ENCODE results near the gene CSN1S1.

CSN1S1 gene

GRCh38 chr4:69994782-69995181 lies 63.9 kb downstream of the CSN1S1 start:
- no peak for DNase-seq

DNA sequence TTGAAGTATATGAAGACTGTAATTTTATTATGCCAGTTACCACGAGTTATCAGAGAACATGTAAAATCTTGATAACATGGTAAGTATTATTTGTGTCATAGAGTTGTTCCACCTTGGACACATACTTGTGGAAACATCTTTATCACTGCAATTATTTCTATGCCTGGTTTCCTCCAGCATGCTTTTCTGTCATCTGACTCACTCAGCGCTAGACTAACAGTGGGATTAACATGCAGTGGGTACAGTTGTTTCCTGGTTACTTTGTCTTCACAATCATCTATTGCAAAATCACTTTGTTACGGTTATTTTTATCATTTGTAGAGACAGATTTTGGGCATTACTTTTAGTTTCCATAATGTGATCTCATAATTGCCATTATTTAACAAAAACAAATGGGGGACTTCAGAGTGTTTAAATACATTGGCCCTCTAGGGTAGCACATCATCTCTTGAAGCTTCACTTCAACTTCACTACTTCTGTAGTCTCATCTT lies 64.7 kb downstream of the CSN1S1 start, which contains the start of gene STATH:
Gene STATH, plus strand, starts transcription at position 441 of the 491 bp plus-strand sequence. CDS start 2,472 bp downstream, outside the sequence.
- no peak for DNase-seq
